Left ventricle myocardium inferior (tissue), 1 donor: ENCODE data around the gene UBTD2. TPM values are rescaled to one million over a fixed set of nuclear protein-coding genes. Genes with fewer than 3 reads are reported as not detected.

Experiments used
- DNase-seq: peaks from one replicate; pipeline ENCODE4 v3.0.0-alpha.2; 2020
- H3K27ac ChIP-seq: fragments of 200-600 bp; replicated peaks from 2 replicates; pipeline ENCODE4 v1.8.0; 2021
- H3K27me3 ChIP-seq: fragments of 200-600 bp; 2 replicates; pipeline ENCODE4 v1.8.0; 2021; ENCODE audit warnings: low read depth
- H3K36me3 ChIP-seq: fragments of 200-600 bp; 2 replicates; pipeline ENCODE4 v1.8.0; 2021
- H3K4me1 ChIP-seq: fragments of 200-600 bp; 2 replicates; pipeline ENCODE4 v1.8.0; 2021
- H3K4me3 ChIP-seq: fragments of 200-600 bp; 2 replicates; pipeline ENCODE4 v1.8.0; 2021; ENCODE audit warnings: mild to moderate bottlenecking, moderate library complexity
- H3K9me3 ChIP-seq: fragments of 200-600 bp; replicated peaks from 2 replicates; pipeline ENCODE4 v1.8.0; 2021
- intact Hi-C: fragments of 100-400 bp; cut with micrococcal nuclease; formaldehyde crosslinking; loops from one replicate; pipeline ENCODE4 v1.11.0; 2022
- total RNA-seq: library from RNA; stranded (reverse); fragmentation: NEBNext Ultra II Directional; extraction: Animal tissue kit (Norgen Biotek cat#: 25700); gene quantifications from one replicate; pipeline ENCODE4 v1.2.1, GENCODE V29; 2021
- TF ChIP-seq, protein P1 (sequence below): fragments of 200-600 bp; IDR thresholded peaks from 2 replicates; pipeline ENCODE4 v1.8.0; 2021; ENCODE audit warnings: antibody characterized with exemption, mild to moderate bottlenecking, borderline replicate concordance
- donor health status: DM: no; HTN: yes; CAD: no; lungs with severe emphysema.

UBTD2 gene
- total RNA-seq, 1 donor from 2014 or later = 7.6 TPM

DNA sequence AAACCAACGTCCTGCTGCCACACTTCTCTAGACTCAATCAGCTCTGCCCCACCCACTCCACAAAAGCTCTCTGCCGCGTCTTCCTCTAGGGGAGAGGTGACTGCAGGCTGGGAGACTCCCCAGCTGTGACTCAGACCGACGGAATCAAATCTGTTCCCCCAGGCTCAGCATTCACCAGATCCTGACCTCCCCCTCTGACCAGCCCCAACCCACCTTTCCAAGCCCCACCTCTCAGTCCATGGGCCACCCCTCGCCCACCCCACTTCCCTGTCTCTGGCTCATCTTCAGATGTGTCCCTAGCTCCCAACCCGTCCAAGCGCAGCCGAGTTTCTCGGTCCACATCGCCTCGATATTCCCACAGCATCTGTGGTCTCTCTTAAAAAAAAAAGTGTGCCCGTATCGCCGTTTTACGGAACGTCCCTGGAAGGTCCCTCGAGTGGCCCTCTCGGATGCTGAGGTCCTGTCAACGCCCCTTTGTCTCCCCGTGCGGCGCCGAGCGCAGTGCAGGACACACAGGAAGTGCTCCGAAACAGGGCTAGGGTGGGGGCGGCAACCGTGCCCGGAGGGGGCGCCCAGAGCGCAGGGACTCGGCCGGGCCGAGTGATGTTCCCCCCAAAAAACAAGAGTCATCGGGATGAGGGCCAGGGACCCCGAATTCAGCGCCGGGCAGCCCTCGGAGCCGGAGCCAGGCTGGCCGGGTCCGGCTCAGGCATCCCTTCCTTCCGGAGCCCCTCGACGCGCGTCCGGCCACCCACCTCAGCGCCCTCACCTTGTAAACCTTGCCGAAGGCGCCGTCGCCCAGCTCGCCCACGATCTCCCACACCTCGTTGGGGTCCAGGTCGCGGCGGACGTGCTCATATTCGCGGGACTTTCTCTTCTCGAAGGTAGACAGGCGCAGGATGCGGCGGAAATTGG lies 96.2 kb downstream of the UBTD2 start:
- Histone ChIP-seq H3K4me1 (peaks cover 46% of the 10 kb centered on the region), H3K27me3 (no peaks in the 10 kb centered on the region), H3K36me3 (no peaks in the 10 kb centered on the region), H3K9me3 (no peaks in the 10 kb centered on the region), H3K27ac (peak overlapping the region; percentile 94), H3K4me3 (peak overlapping the region; percentile 88)
- intact Hi-C loops = loop anchor here (2.0 kb wide), 1 partner anchor 75 kb away; no protein-coding TSS in a partner anchor
- peak; percentile 58 for DNase-seq
- TF ChIP-seq, protein P1, sequence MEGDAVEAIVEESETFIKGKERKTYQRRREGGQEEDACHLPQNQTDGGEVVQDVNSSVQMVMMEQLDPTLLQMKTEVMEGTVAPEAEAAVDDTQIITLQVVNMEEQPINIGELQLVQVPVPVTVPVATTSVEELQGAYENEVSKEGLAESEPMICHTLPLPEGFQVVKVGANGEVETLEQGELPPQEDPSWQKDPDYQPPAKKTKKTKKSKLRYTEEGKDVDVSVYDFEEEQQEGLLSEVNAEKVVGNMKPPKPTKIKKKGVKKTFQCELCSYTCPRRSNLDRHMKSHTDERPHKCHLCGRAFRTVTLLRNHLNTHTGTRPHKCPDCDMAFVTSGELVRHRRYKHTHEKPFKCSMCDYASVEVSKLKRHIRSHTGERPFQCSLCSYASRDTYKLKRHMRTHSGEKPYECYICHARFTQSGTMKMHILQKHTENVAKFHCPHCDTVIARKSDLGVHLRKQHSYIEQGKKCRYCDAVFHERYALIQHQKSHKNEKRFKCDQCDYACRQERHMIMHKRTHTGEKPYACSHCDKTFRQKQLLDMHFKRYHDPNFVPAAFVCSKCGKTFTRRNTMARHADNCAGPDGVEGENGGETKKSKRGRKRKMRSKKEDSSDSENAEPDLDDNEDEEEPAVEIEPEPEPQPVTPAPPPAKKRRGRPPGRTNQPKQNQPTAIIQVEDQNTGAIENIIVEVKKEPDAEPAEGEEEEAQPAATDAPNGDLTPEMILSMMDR = no peak

DNA sequence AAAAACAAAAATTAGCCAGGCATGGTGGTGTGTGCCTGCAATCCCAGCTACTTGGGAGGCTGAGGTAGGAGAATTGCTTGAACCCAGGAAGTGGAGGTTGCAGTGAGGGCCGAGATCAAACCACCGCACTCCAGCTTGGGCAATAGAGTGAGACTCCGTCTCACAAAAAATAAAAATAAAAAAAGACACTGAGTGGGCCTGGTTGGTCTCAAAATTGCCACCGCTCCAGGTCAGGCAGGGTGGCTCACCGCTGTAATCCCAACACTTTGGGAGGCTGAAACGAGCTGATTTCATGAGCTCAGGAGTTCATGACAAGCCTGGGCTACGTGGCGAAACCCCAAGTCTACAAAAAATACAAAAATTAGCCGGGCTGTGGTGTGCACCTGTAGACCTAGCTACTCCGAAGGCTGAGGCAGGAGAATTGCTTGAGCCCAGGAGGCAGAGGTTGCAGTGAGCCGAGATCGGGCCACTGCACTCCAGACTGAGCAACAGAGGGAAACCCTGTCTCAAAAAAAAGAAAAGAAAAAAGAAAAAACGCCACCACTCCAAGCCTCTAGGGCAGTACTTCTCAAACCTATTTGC lies 97.4 kb downstream of the UBTD2 start:
- Histone ChIP-seq H3K27me3 (no peaks in the 10 kb centered on the region), H3K4me3 (peak overlapping the region; percentile 88), H3K4me1 (peaks cover 46% of the 10 kb centered on the region), H3K27ac (peak overlapping the region; percentile 94), H3K36me3 (no peaks in the 10 kb centered on the region), H3K9me3 (no peaks in the 10 kb centered on the region)
- intact Hi-C loops = loop anchor here (2.0 kb wide), 1 partner anchor 73 kb away; no protein-coding TSS in a partner anchor
- DNase-seq = no peak
- TF ChIP-seq, protein P1 = no peak

DNA sequence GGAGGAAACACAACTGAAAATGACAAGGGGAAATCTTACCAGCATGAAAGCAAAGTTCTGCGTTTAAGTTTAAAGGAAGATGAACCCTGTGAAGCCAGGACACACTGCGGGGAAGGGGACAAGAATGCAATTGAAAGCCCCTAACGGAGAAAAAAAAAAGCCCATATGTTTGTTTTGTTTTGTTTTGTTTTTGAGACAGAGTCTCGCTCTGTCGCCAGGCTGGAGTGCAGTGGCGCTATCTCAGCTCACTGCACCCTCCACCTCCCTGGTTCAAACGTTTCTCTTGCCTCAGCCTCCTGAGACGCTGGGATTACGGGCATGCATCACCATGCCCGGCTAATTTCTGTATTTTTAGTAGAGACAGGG lies 98.5 kb downstream of the UBTD2 start:
- peaks cover 58% of the 10 kb centered on the region for H3K4me1 ChIP-seq
- TF ChIP-seq, protein P1 = no peak
- peak overlapping the region; percentile 3 for H3K4me3 ChIP-seq
- intact Hi-C loops = no loop called here
- no peaks in the 10 kb centered on the region for H3K27me3 ChIP-seq
- H3K36me3 ChIP-seq = no peaks in the 10 kb centered on the region
- DNase-seq = no peak
- no peaks in the 10 kb centered on the region for H3K9me3 ChIP-seq
- peak overlapping the region; percentile 94 for H3K27ac ChIP-seq

DNA sequence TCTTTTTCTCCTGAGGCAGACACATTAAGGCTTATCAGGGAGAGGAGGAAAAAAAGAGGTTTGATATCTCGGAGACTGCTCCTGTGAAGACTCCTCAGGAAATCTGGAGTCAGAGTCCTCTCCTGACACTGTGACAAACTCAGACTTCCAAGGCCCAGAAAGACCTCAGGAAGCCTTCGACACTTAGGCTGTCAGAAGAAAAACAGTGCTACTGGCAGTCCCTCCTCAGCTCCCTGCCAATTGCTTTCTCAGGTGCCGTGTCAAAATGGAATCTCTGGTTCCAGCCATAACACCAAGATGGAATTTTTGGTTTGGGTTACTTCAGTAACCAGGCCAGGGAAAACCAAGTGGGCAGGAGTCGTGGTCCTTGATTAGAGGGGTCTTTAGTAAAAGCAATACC lies 99.7 kb downstream of the UBTD2 start:
- TF ChIP-seq, protein P1 = no peak
- H3K4me1 ChIP-seq = peaks cover 70% of the 10 kb centered on the region
- no peak overlapping the region for H3K4me3 ChIP-seq
- intact Hi-C loops = no loop called here
- no peaks in the 10 kb centered on the region for H3K9me3 ChIP-seq
- no peaks in the 10 kb centered on the region for H3K27me3 ChIP-seq
- H3K27ac ChIP-seq = peak overlapping the region; percentile 94
- DNase-seq = no peak
- H3K36me3 ChIP-seq = no peaks in the 10 kb centered on the region

DNA sequence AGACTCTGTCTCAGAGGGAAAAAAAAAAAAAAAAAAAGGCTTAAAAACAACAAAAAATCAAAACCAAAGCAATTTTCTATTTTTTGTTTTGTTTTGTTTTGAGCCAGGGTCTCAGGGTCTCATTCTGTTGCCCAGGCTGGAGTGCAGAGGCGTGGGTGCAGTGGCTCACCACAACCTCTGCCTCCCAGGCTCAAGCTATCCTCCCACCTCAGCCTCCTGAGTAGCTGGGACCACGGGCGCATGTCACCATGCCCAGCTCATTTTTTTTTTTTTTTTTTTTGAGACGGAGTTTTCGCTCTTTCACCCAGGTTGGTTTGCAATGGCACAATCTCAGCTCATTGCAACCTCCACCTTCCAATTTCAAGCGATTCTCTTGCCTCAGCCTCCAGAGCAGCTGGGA lies 101.3 kb downstream of the UBTD2 start:
- no peak overlapping the region for H3K27ac ChIP-seq
- no peaks in the 10 kb centered on the region for H3K9me3 ChIP-seq
- TF ChIP-seq, protein P1 = no peak
- no peaks in the 10 kb centered on the region for H3K27me3 ChIP-seq
- H3K36me3 ChIP-seq = no peaks in the 10 kb centered on the region
- no peak for DNase-seq
- no peak overlapping the region for H3K4me3 ChIP-seq
- H3K4me1 ChIP-seq = peaks cover 71% of the 10 kb centered on the region
- intact Hi-C loops = no loop called here
